A549 treated with Mapracorat at 1 μM for 4 hours (cell line): ENCODE results near the gene GLRX5. TPM values are rescaled to one million over a fixed set of nuclear protein-coding genes. Genes with fewer than 3 reads are reported as not detected.

ENCODE experiments used
- total RNA-seq: library from RNA; stranded (reverse); fragments of 200-300 nt; extraction: Qiagen RNA extraction; gene quantifications from 5 replicates; pipeline ENCODE4 v1.2.3, GENCODE V29; 2022

The GLRX5 gene
- total RNA-seq = 52.4 to 74.8 TPM (median 70.2 TPM) in 5 replicates

DNA sequence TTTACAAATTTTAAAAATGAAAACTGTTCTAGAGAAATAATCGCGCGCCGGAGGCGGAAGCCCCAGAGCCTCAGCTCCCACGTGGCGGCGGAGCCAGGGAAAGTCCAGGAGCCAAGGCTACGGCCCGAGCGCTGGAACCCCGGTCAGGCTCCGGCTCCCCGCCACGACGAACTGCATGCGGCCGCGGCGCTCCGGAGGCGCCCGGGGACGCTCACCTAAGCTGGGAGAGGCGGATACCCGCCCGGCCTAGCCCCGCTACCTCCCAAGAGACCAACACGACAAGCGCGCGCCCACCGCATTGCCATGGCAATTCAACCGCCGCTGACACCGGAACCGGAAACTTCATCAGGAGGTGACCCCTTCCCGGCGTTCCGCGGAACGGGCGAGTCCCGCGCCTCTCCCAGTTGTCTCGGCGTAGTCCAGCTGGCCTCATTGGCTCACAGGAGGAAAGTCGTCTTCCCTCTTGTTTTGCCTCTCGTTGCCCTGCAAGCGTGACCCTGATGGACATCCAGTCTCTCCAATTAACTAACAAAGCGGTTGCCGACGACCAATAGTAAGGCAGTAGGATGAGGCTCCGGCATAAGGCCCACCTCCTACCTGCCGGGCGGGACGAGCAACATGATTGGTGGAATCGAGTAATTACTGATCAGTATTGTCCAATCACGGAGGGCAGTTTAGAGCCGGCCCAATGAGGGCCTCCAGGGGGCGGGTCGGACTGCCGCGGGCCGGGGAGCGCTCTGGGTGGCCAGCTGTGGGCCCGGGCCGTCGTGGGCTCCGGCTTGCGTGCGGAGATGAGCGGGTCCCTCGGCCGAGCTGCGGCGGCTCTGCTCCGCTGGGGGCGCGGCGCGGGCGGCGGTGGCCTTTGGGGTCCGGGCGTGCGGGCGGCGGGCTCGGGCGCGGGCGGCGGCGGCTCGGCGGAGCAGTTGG is at the start of gene GLRX5:
Gene GLRX5, plus strand, starts transcription at position 752 of the 927 bp plus-strand sequence. Its CDS starts 40 bp downstream, at position 792.

DNA sequence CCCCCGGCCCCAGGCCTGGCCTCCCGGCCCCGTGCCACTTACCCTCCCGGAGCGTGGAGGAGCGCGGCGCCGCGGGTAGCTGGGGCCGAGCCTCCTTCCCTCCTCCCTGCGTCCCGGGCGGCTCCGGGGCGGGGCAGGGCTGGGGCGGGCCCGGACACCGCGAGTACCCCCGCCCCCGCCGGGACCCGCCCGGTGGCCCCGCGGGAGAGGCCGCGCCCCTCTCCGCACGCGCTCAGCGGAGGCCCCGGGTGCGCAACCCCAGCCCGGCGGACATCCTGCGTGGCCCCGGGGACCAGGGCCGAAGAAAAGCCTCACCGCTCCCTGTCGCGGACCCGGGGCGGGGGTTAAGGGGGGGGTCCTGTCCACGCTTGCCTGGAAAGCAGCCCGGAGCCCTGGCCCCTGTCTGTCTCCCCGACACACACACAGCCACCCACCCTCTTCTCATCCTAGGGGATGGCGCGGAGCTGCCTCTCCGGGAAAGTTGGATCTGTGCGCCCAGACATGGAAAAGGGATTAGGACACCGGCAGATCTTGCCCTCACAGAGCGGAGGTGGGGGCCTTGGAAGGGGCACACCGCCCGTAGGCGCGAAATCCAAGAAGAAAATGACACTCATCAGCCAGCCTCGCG is 18.2 kb upstream of the GLRX5 start, which contains the start of gene SYNE3:
Gene SYNE3, minus strand, starts transcription at position 97 of the 628 bp plus-strand sequence. CDS start 40,829 bp downstream, outside the sequence.

Other genes with a start within 250 kb of the GLRX5 start
- gene CLMN, start 215.1 kb upstream of the GLRX5 start, total RNA-seq = 4.2 to 6.4 TPM (median 5.2 TPM) in 5 replicates
- gene SYNE3, start 18.4 kb upstream of the GLRX5 start, total RNA-seq = 0.29 to 0.58 TPM (median 0.38 TPM) in 5 replicates
- not detected in 5 replicates for gene TCL1B, start 151.4 kb downstream of the GLRX5 start, total RNA-seq
- not detected in 5 replicates for gene TCL1A, start 179.1 kb downstream of the GLRX5 start, total RNA-seq